H1 (cell line): Measurements from ENCODE around the gene MYO9A. TPM values are rescaled to one million over a fixed set of nuclear protein-coding genes. Genes with fewer than 3 reads are reported as not detected.

ENCODE experiments used
- ATF3 ChIP-seq: IDR thresholded peaks from 2 replicates; pipeline ENCODE4 v1.6.1; 2011; ENCODE audit warnings: low read depth, mild to moderate bottlenecking, low read length; ENCODE audit not compliant: insufficient read depth
- RFX5 ChIP-seq: IDR thresholded peaks from 2 replicates; pipeline ENCODE4 v1.6.1; 2011; ENCODE audit warnings: low read depth, low read length, improper control_type of control experiment, borderline replicate concordance
- SIX5 ChIP-seq: IDR thresholded peaks from 2 replicates; pipeline ENCODE4 v1.6.1; 2011; ENCODE audit warnings: mild to moderate bottlenecking, low read depth, low read length
- SUZ12 ChIP-seq: fragments of 200-600 bp; sonication (generic); IDR thresholded peaks from 2 replicates; pipeline ENCODE4 v1.6.1; 2012; ENCODE audit warnings: mild to moderate bottlenecking, inconsistent platforms, low read length, moderate library complexity, mixed read lengths
- TCF12 ChIP-seq: IDR thresholded peaks from 2 replicates; pipeline ENCODE4 v1.6.1; 2011; ENCODE audit warnings: low read depth, mild to moderate bottlenecking, low read length
- polyA plus RNA-seq, 7 experiments: library from polyadenylated mRNA; depleted of rRNA in 3 of 7; stranded (reverse) in 5 of 7; unstranded in 2 of 7; fragments of >200 nt in 5 of 7; fragments of 200-250 nt in 2 of 7; gene quantifications; 1 replicate in 5 of 7; 2 replicates in 1 of 7; 4 replicates in 1 of 7; pipeline versions ENCODE4 v1.2.1 to v1.2.3, GENCODE V29; 2011 to 2013; ENCODE audit warnings: missing spikeins in 2 of 7, mixed read lengths in 2 of 7
- total RNA-seq: library from RNA; stranded (reverse); fragmentation: NEBNext Ultra II Directional; extraction: Animal tissue kit (Norgen Biotek cat#: 25700); gene quantifications from 2 replicates; pipeline ENCODE4 v1.2.1, GENCODE V29; 2021

MYO9A gene
- total and polyA plus RNA-seq, 2 of the 8 experiments (the other 6 are each of a cell fraction or from before 2014, with no cell fraction given) = 3.9 to 26.0 TPM

- TF ChIP-seq SUZ12 = no peak
- TF ChIP-seq RFX5 = no peak
- no peak for TF ChIP-seq ATF3
- no peak for TF ChIP-seq SIX5
- no peak for TF ChIP-seq TCF12
These were observed 332.0 kb downstream of the MYO9A start (continued) for GRCh38 chr15:71785996-71786395.
